GM12878 (cell line): ENCODE measurements around the gene KIF1C.

Source experiments
- ASH2L ChIP-seq: fragments of 300-600, 200-600 bp; sonication (generic); IDR thresholded peaks from 2 replicates; pipeline ENCODE4 v1.6.1; 2017; ENCODE audit warnings: low read depth, mild to moderate bottlenecking, borderline replicate concordance
- RAD21 ChIP-seq: IDR thresholded peaks from 2 replicates; pipeline ENCODE4 v1.6.1; 2011; ENCODE audit warnings: mild to moderate bottlenecking, low read depth, low read length, moderate library complexity; ENCODE audit not compliant: insufficient read depth
- RBBP5 ChIP-seq: fragments of 200-600 bp; sonication (generic); conservative IDR thresholded peaks from 2 replicates; pipeline ENCODE4 v1.6.1; 2016
- SP1 ChIP-seq: IDR thresholded peaks from one replicate; pipeline ENCODE4 v1.6.1; 2011; ENCODE audit warnings: low read depth, low read length
- SREBF2 ChIP-seq: IDR thresholded peaks from 2 replicates; pipeline ENCODE4 v1.6.1; 2012; ENCODE audit warnings: mild to moderate bottlenecking, low read length
- TF ChIP-seq, protein P1 (sequence below), 3 experiments: IDR thresholded peaks in 2 of 3; conservative IDR thresholded peaks in 1 of 3; 2 replicates each; pipeline ENCODE4 v1.5.1; 2011; ENCODE audit warnings: low read depth in 3 of 3, low read length in 3 of 3, mild to moderate bottlenecking in 3 of 3, control low read depth in 2 of 3, moderate library complexity in 2 of 3, inconsistent platforms in 1 of 3, mixed read lengths in 1 of 3; ENCODE audit not compliant: control insufficient read depth in 2 of 3, insufficient read depth in 1 of 3; ENCODE audit errors: extremely low read depth in 1 of 3

DNA sequence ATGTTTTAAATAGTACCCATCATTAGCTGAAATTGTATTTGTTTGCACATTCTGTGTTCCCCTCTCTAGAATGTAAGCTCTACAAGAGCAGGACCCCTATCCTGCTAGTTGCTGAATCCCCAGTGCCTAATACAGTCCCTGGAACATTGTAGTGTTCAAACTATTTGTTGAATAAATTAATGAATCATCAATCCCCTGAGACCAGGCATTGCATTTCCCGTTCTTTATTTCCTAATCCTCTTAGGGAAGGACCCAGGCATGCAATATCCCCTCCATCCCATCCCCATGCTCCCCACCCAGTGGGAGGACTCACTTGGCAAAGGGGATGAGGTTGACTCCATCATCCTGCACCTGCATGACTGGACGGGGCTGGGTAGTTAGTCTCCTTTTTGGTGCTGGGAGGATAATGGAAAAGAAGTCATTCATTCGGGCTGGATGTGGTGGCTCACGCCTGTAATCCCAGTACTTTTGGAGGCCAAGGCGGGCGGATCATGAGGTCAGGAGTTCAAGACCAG is 3.6 kb upstream of the KIF1C start:
- TF ChIP-seq RBBP5 (no peak), ASH2L (no peak), SREBF2 (no peak), RAD21 (no peak), SP1 (no peak)
- TF ChIP-seq, protein P1, sequence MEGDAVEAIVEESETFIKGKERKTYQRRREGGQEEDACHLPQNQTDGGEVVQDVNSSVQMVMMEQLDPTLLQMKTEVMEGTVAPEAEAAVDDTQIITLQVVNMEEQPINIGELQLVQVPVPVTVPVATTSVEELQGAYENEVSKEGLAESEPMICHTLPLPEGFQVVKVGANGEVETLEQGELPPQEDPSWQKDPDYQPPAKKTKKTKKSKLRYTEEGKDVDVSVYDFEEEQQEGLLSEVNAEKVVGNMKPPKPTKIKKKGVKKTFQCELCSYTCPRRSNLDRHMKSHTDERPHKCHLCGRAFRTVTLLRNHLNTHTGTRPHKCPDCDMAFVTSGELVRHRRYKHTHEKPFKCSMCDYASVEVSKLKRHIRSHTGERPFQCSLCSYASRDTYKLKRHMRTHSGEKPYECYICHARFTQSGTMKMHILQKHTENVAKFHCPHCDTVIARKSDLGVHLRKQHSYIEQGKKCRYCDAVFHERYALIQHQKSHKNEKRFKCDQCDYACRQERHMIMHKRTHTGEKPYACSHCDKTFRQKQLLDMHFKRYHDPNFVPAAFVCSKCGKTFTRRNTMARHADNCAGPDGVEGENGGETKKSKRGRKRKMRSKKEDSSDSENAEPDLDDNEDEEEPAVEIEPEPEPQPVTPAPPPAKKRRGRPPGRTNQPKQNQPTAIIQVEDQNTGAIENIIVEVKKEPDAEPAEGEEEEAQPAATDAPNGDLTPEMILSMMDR (IDR thresholded peaks at IDR 0.05 in 2 of 3, conservative IDR thresholded peaks at IDR 0.05 in 1 of 3; ENCODE audit: control insufficient read depth in 2 of 3, extremely low read depth in 1 of 3, insufficient read depth in 1 of 3, low read depth in 3 of 3, low read length in 3 of 3): no peak
